ENCODE results near the gene PGM2.

- no peak for TF ChIP-seq POLR2AphosphoS5 (IDR thresholded peaks at IDR 0.05)
- TF ChIP-seq CTCF (IDR thresholded peaks at IDR 0.05): no peak
These were observed 9.8 kb downstream of the PGM2 start for GRCh38 chr4:37836274-37836673.

Measured in upper lobe of left lung (tissue), 4 donors.